Stomach (tissue), 4 donors: ENCODE results near the gene PIWIL4.

Source experiments
- EP300 ChIP-seq: sonication (generic); formaldehyde crosslinking; IDR thresholded peaks from one replicate; pipeline ENCODE4 v1.6.1; 2017; ENCODE audit warnings: antibody characterized with exemption
- POLR2A ChIP-seq, 4 donors: fragments of 450-650 bp; IDR thresholded peaks; one replicate each; pipeline ENCODE4 v1.6.1; 2016; ENCODE audit warnings: antibody characterized with exemption in 4 of 4, control low read depth in 2 of 4, mild to moderate bottlenecking in 1 of 4, moderate library complexity in 1 of 4
- POLR2AphosphoS5 ChIP-seq, 3 donors: sonication (generic); formaldehyde crosslinking; IDR thresholded peaks; one replicate each; pipeline ENCODE4 v1.6.1; 2016; ENCODE audit warnings: antibody characterized with exemption in 3 of 3
- TF ChIP-seq, protein P1 (sequence below), 7 experiments: fragments of 450-650 bp in 4 of 7; fragments of 200-600 bp in 3 of 7; sonication (generic) in 3 of 7; IDR thresholded peaks; one replicate each; pipeline ENCODE4 v1.5.1; 2016 to 2019; ENCODE audit warnings: antibody characterized with exemption in 7 of 7, control low read depth in 2 of 7, mild to moderate bottlenecking in 1 of 7

DNA sequence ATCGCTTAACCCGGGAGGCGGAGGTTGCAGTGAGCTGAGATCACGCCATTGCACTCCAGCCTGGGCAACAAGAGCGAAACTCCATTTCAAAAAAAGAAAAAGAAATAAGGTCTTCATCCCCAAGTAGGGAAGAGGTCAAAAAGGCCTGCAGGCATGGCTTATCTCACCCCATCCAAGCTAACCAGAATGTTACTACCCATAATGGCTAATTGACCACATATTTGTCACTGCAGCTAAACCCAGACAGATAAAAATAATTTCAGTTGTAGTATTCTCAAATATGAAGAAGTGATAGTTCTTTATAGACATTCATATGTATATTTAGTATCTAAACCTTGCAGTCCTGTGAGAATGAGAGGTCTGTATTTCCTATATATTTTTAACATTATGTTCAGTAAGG lies 17.8 kb downstream of the PIWIL4 start:
- TF ChIP-seq, protein P1, sequence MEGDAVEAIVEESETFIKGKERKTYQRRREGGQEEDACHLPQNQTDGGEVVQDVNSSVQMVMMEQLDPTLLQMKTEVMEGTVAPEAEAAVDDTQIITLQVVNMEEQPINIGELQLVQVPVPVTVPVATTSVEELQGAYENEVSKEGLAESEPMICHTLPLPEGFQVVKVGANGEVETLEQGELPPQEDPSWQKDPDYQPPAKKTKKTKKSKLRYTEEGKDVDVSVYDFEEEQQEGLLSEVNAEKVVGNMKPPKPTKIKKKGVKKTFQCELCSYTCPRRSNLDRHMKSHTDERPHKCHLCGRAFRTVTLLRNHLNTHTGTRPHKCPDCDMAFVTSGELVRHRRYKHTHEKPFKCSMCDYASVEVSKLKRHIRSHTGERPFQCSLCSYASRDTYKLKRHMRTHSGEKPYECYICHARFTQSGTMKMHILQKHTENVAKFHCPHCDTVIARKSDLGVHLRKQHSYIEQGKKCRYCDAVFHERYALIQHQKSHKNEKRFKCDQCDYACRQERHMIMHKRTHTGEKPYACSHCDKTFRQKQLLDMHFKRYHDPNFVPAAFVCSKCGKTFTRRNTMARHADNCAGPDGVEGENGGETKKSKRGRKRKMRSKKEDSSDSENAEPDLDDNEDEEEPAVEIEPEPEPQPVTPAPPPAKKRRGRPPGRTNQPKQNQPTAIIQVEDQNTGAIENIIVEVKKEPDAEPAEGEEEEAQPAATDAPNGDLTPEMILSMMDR (IDR thresholded peaks at IDR 0.05) = no peak
- TF ChIP-seq POLR2A (IDR thresholded peaks at IDR 0.05) (no peak), POLR2AphosphoS5 (IDR thresholded peaks at IDR 0.05) (no peak), EP300 (no peak)
